ENCODE results near the gene TSC2.

- no peak for TF ChIP-seq CTCF (IDR thresholded peaks at IDR 0.05)
- no peak for TF ChIP-seq POLR2A (IDR thresholded peaks at IDR 0.05)
- TF ChIP-seq EP300 (IDR thresholded peaks at IDR 0.05; ENCODE audit: low read depth): no peak
- TF ChIP-seq POLR2AphosphoS5 (IDR thresholded peaks at IDR 0.05): no peak
Measured at GRCh38 chr16:2006317-2006716, 41.5 kb upstream of the TSC2 start.

All from transverse colon (tissue), 4 donors.